Smooth muscle cell of the coronary artery (primary cell): ENCODE results near the gene CCDC32. TPM values are rescaled to one million over a fixed set of nuclear protein-coding genes. Genes with fewer than 3 reads are reported as not detected.

Experiments
- total RNA-seq: library from RNA; depleted of rRNA; stranded (reverse); fragments of >200 nt; gene quantifications from 2 replicates; pipeline ENCODE4 v1.2.3, GENCODE V29; 2014; ENCODE audit warnings: low replicate concordance

The CCDC32 gene, protein sequence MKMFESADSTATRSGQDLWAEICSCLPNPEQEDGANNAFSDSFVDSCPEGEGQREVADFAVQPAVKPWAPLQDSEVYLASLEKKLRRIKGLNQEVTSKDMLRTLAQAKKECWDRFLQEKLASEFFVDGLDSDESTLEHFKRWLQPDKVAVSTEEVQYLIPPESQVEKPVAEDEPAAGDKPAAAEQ
- total RNA-seq = 10.2 and 20.2 TPM in 2 replicates

DNA sequence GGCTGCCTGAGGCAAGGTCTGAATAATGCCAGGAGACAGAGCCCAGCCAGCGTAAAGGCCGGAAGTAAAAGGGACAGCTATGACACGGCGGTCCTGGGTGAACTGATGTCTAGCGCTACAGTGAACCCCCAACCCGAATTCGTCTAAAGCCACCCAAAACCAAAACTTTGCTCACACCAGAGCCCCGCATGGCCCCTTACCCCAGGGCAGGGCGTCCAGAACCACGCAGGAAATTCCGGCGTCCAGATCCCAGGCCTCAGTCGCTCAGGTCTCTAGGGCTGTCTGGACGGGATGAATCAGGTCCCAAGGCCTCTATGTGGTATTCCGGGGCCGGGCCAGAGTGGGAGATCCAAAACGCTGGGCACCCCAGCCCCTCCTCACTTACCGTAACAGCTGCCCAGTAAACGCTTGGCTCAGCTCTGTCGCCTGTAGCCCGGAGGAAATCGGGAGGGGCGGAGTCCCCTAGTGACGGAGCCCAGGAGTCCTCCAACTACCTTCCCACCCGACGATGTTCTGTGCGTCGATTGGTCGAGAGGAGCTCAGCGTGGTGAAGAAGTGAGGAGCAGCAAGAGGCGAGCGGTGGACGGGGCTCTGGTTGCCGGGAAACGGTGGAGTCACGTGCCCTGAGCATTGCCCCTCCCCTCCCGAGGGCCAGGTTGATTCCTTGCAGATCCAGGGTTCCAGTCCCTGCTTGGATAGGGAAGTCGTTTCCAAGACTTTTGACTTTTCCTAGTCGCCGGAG is at the start of gene CCDC32:
TSS of gene CCDC32 (minus strand) at position 452 of the 742 bp plus-strand sequence. CDS start 2,027 bp downstream, outside the sequence.

DNA sequence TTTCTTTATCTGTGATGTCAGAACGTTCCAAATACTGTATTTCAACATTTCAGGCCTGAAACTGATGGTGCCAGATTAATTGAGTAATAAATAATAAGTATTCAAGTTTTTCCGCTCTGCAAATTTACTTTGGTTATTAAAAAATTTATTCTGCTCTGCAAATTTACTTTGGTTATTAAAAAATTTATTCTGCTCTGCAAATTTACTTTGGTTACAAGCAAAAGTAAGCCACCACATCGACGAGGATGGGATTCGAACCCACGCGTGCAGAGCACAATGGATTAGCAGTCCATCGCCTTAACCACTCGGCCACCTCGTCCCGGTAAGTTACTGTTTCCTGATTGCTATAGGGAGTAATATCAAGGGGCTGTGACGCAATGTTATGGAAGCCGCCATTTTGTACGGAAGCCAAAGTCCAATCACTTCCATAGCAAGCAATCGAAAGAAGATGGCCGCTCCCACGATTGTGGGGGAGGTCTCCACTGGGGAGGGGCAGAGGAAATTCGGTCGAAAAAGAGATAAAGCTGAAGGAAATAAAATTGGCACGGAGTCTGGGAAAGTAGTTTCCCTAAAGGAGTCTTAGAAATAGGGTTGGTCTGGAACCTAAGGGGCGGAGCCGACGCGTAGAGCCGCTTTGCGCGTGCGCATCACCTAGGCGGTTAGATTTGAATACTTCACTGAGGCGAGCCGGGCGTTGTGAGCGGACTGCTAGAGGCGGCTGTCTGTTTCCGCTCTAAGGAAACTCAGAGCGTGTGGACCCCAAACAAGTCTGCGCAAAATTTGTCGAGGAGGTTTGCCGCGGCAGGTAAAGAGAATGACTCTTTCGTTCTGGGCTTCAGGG is 29.0 kb upstream of the CCDC32 start, which contains the start of gene KNL1:
TSS of gene KNL1 (plus strand) at position 662 of the 841 bp plus-strand sequence. CDS start 8,683 bp downstream, outside the sequence.

DNA sequence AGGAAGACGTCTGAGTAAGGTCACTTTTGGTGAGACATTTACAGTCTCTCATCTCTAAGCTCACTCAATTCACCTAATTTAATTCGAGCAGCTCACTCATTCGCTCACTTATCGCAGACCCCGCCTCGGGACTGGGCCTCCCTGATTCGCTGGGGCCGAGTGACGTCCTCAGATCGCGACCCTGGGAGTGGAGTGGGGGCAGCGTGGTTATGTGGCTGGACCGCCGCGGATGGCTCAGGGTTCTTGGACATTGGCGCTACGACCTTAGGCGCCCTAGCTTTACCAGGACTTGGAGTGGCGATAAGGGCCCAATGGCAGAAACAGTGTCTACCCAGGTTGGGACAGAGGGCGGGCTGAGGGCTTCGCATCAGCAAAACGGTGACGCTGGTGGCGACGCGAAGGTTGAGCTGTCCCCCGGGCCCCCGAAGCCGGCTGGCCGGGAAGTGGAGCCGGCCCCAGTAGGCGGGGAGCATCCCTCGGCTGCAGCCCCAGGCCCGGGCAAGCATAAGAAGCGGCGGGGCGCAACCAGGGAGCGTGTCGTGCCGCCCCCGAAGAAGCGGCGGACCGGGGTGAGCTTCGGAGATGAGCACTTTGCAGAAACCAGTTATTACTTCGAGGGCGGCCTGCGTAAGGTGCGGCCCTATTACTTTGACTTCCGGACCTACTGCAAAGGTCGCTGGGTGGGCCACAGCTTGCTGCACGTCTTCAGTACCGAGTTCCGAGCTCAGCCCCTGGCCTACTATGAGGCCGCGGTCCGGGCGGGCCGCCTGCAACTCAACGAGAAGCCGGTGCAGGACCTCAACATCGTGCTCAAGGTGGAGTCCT is 4.5 kb upstream of the CCDC32 start, which contains the start of gene RPUSD2:
TSS of gene RPUSD2 (plus strand) at position 171 of the 825 bp plus-strand sequence. CDS start at position 210, 39 bp downstream.

Other genes starting within 250 kb of the CCDC32 start
- 4.2 and 13.8 TPM in 2 replicates for gene INAFM2, start 241.3 kb downstream of the CCDC32 start, total RNA-seq
- gene CCDC9B, start 224.1 kb downstream of the CCDC32 start, total RNA-seq = 17.8 and 38.0 TPM in 2 replicates
- gene PHGR1, start 214.0 kb downstream of the CCDC32 start, total RNA-seq = not detected in 2 replicates
- gene DISP2, start 206.8 kb downstream of the CCDC32 start, total RNA-seq = under 0.01 and 0.12 TPM in 2 replicates
- gene KNSTRN, start 182.3 kb downstream of the CCDC32 start, total RNA-seq = 10.5 and 27.1 TPM in 2 replicates
- 34.0 and 55.6 TPM in 2 replicates for gene IVD, start 159.2 kb downstream of the CCDC32 start, total RNA-seq
- 4.1 and 4.2 TPM in 2 replicates for gene BAHD1, start 124.1 kb downstream of the CCDC32 start, total RNA-seq
- 3.3 and 8.1 TPM in 2 replicates for gene CHST14, start 94.1 kb downstream of the CCDC32 start, total RNA-seq
- gene RPUSD2, start 4.3 kb upstream of the CCDC32 start, total RNA-seq = 12.9 and 14.7 TPM in 2 replicates
- gene KNL1, start 29.2 kb upstream of the CCDC32 start, total RNA-seq = 0.12 and 3.8 TPM in 2 replicates
- gene RAD51, start 130.1 kb upstream of the CCDC32 start, total RNA-seq = 0.70 and 3.2 TPM in 2 replicates
- 16.7 and 20.5 TPM in 2 replicates for gene RMDN3, start 190.2 kb upstream of the CCDC32 start, total RNA-seq
- 1.5 and 2.5 TPM in 2 replicates for gene GCHFR, start 199.0 kb upstream of the CCDC32 start, total RNA-seq
- gene C15orf62, start 204.9 kb upstream of the CCDC32 start, total RNA-seq = under 0.01 TPM in 1 of 2 replicates, not detected in the other
- gene ZFYVE19, start 242.0 kb upstream of the CCDC32 start, total RNA-seq = 13.2 and 13.9 TPM in 2 replicates
- 15.6 and 30.9 TPM in 2 replicates for gene DNAJC17, start 242.4 kb upstream of the CCDC32 start, total RNA-seq